ENCODE data around the gene TNKS1BP1.

GRCh38 chr11:57321388-57322255 is 3.1 kb downstream of the TNKS1BP1 start:
- no peak for TF ChIP-seq CTCF (conservative IDR thresholded peaks at IDR 0.05)
- no peak for TF ChIP-seq ZFX (IDR thresholded peaks at IDR 0.05)
